Large intestine (tissue), 3 donors: ENCODE data around the gene PTRH2. TPM values are rescaled to one million over a fixed set of nuclear protein-coding genes. Genes with fewer than 3 reads are reported as not detected.

ENCODE experiments used
- DNase-seq, 2 donors: peaks; one replicate each; pipeline versions ENCODE4 v3.0.0 to v3.0.0-alpha.2; 2013
- H3K27ac ChIP-seq: one replicate; pipeline ENCODE4 v1.5.1; 2013; ENCODE audit warnings: low read length
- H3K27me3 ChIP-seq: 2 replicates; pipeline ENCODE4 v1.6.1; 2013; ENCODE audit warnings: low read length; ENCODE audit not compliant: control insufficient read depth, insufficient read depth
- H3K36me3 ChIP-seq: 2 replicates; pipeline ENCODE4 v1.6.1; 2013; ENCODE audit warnings: low read length; ENCODE audit not compliant: control insufficient read depth, insufficient read depth
- H3K4me1 ChIP-seq: one replicate; pipeline ENCODE4 v1.6.1; 2013; ENCODE audit warnings: low read length; ENCODE audit not compliant: control insufficient read depth, insufficient read depth
- H3K4me3 ChIP-seq: one replicate; pipeline ENCODE4 v1.5.1; 2013; ENCODE audit warnings: low read length
- H3K9me3 ChIP-seq: one replicate; pipeline ENCODE4 v1.6.1; 2013; ENCODE audit warnings: mild to moderate bottlenecking, low read depth, low read length, moderate library complexity; ENCODE audit not compliant: control insufficient read depth
- WGBS: methylation state at CpG from one replicate; pipeline ENCODE4 v1.1.5; 2013; ENCODE audit warnings: low lambda C conversion rate; ENCODE audit not compliant: insufficient coverage; 5-methylcytosine and 5-hydroxymethylcytosine counted together
- polyA plus RNA-seq: library from polyadenylated mRNA; unstranded; fragments of 120-200 nt; gene quantifications from one replicate; pipeline ENCODE4 v1.2.1, GENCODE V29; 2013

Gene PTRH2
- polyA plus RNA-seq, 1 donor = 26.3 TPM

DNA sequence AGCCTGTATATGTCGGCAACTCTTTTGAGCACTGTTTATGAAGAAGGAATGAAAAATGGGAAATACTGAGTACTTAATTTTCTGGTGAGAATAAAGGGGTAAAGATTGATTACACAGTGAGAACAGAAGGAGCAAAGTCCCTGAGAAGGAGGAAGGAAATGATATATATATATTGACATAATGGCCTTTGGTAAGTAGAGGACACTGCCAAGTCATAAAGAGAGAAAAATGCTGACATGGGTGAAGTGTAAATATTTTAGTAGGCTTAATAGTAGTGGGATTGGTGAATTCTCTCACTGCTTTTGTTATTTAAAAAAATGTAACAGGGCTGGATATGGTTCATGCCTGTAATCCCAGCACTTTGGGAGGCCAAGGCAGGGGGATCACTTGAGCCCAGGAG is 16.4 kb upstream of the PTRH2 start:
- H3K4me3 ChIP-seq = no peak overlapping the region
- H3K4me1 ChIP-seq = peaks cover 16% of the 10 kb centered on the region
- DNase-seq = peak; percentile 36 to 74
- WGBS = no CpG with 5 or more reads among the region's 1 CpG
- H3K27me3 ChIP-seq = no peaks in the 10 kb centered on the region
- H3K9me3 ChIP-seq = no peaks in the 10 kb centered on the region
- peak overlapping the region; percentile 80 for H3K27ac ChIP-seq
- peaks cover 2% of the 10 kb centered on the region for H3K36me3 ChIP-seq

DNA sequence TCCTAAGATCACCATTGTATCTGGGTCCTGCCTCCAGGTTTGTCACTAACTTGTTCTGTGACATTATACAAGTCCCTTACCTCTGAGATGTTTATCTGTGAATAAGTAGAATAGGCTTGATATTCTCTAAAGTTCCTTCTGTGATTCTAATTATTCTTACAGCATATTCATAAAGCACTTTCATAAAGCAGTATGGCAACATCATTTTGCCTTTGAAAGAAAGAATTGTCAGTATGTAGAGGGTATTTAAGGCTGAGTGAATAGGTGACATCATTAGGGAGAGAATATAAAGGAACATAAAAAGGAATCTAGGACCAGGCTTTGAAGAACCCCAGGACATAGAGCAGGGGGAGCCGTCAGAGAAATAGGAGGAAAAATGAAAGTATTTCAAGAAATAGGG is 15.8 kb upstream of the PTRH2 start:
- Histone ChIP-seq H3K27me3 (no peaks in the 10 kb centered on the region), H3K27ac (peak overlapping the region; percentile 80), H3K36me3 (peaks cover 4% of the 10 kb centered on the region), H3K9me3 (no peaks in the 10 kb centered on the region), H3K4me3 (no peak overlapping the region), H3K4me1 (peaks cover 16% of the 10 kb centered on the region)
- 40% methylated on average over 1 of the region's 1 CpG for WGBS
- DNase-seq = no peak

DNA sequence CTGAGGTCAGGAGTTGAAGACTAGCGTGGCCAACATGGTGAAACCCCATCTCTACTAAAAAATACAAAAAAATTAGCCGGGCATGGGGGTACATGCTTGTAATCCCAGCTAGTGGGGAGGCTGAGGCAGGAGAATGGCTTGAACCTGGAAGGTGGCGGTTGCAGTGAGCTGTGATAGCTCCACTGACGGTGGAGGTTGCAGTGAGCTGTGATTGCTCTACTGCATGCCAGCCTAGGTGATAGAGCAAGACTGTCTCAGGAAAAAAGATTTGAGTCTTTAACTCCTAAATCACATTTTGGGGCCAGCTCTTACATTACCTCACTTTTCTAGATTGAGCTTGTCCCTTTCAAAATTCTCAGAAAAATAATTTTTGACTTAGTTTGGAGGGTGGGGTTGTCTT is 15.4 kb upstream of the PTRH2 start:
- Histone ChIP-seq H3K27ac (peak overlapping the region; percentile 80), H3K36me3 (peaks cover 4% of the 10 kb centered on the region), H3K4me1 (peaks cover 16% of the 10 kb centered on the region), H3K27me3 (no peaks in the 10 kb centered on the region), H3K9me3 (no peaks in the 10 kb centered on the region), H3K4me3 (no peak overlapping the region)
- WGBS = no CpG with 5 or more reads among the region's 4 CpGs
- DNase-seq = no peak

DNA sequence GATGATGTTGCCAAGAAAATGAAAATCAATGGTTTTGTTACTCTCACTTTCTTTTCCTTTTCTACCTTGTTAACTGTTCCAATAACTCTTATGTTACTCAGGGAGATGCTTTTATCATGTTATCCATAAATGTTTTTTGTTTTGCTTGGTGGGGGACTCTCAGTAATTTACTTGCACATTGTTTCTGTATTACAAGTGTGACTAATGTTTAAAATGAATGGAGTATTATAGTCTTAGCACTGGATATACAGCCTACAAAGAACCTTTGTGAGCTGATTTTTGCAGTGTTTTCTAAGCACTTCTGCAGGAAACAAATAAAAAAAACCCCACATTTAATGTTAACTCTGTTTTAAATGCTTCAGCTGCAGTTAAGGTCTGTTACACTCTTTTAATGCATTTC is 12.3 kb upstream of the PTRH2 start:
- H3K36me3 ChIP-seq = peaks cover 9% of the 10 kb centered on the region
- H3K4me1 ChIP-seq = peaks cover 16% of the 10 kb centered on the region
- no peak for DNase-seq
- H3K4me3 ChIP-seq = no peak overlapping the region
- no peak overlapping the region for H3K27ac ChIP-seq
- H3K27me3 ChIP-seq = no peaks in the 10 kb centered on the region
- no peaks in the 10 kb centered on the region for H3K9me3 ChIP-seq

DNA sequence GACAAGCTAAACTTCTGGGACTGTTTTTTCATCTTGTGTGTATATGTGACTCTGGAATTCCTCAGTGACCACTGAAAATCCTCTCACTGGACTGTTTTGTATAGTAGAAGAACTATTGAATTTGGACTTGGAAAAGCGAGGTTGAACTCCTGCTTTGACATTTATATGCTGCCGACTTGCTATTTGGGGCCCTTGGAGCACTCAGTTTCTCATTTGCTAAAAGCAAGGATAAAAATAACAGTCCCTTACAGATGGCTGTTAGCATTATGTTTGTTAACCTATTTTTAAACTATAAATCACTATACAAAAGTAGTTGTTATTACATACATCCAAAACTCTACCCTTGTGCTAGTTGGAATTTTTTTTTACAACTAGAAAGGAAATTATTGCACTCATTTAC is 9.2 kb upstream of the PTRH2 start:
- no peaks in the 10 kb centered on the region for H3K27me3 ChIP-seq
- WGBS = no CpG with 5 or more reads among the region's 2 CpGs
- DNase-seq = no peak
- H3K4me1 ChIP-seq = peaks cover 9% of the 10 kb centered on the region
- no peaks in the 10 kb centered on the region for H3K9me3 ChIP-seq
- no peak overlapping the region for H3K4me3 ChIP-seq
- peaks cover 9% of the 10 kb centered on the region for H3K36me3 ChIP-seq
- H3K27ac ChIP-seq = no peak overlapping the region

DNA sequence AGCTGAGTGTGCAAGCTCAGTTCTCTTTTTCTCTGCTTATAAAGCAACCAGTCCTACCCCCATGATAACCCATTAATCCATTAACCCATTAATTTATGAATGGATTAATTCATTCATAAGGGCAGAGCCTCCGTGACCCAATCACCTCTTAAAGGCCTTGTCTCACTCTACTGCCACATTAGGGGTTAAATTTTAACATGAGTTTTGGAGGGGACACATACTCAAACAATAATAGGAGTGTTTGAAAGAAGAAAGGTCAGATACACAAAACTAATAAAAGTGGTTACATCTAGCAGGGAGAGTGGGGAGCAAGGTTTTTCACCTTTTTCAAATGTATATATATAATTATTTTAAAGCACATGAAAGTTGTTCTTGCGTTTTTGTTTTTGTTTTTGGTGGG is 7.0 kb upstream of the PTRH2 start:
- WGBS = 60% methylated on average over 1 of the region's 2 CpGs
- H3K4me1 ChIP-seq = peaks cover 13% of the 10 kb centered on the region

DNA sequence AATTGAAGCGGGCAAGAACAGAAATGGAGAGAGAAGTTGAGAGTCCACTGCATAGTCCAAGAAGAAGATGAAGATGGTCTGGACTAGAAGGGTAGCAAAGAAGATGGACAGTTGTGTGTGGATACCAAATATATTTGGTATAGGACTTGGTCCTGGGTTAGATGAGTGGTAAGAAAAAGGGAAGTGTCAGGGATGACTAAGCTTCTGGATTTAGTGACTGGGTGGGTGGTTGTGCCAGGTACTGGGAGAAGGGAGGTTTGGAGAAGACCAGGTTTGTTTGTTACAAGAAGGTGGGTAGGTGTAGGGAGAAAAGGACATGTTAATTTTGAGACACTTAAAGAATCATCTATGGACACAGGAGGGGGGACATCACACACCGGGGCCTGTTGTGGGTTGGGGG is 5.6 kb upstream of the PTRH2 start:
- Histone ChIP-seq H3K4me1 (peaks cover 13% of the 10 kb centered on the region), H3K27me3 (no peaks in the 10 kb centered on the region), H3K9me3 (no peaks in the 10 kb centered on the region), H3K4me3 (no peak overlapping the region), H3K36me3 (peaks cover 5% of the 10 kb centered on the region), H3K27ac (no peak overlapping the region)
- DNase-seq = no peak
- WGBS = 100% methylated on average over 1 of the region's 2 CpGs

More for the DNA sequence above, 7.0 kb upstream of the PTRH2 start:
- H3K36me3 ChIP-seq = peaks cover 9% of the 10 kb centered on the region
- no peaks in the 10 kb centered on the region for H3K9me3 ChIP-seq
- DNase-seq = no peak
- H3K27ac ChIP-seq = no peak overlapping the region
- no peak overlapping the region for H3K4me3 ChIP-seq
- no peaks in the 10 kb centered on the region for H3K27me3 ChIP-seq

DNA sequence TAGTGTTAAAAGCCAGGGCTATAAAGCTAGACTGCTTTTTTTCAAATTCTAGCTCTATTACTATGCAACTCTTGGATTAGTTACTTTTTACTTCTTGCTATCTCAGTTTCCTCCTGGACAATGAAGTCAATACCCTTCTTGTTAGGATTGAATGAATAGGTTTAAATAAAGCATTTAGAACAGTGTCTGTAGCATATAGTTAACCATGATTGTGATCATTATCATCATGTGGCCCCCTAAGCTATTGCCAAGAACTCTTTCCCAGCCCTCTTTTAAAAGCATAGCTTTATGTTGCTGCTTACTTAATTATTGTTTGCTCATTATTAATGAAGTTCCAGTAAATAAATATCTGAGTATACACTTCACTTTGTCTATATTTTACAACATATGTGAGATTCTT is 4.7 kb upstream of the PTRH2 start:
- Histone ChIP-seq H3K27me3 (no peaks in the 10 kb centered on the region), H3K9me3 (no peaks in the 10 kb centered on the region), H3K27ac (peak overlapping the region; percentile 2), H3K4me3 (no peak overlapping the region), H3K4me1 (peaks cover 13% of the 10 kb centered on the region), H3K36me3 (peaks cover 2% of the 10 kb centered on the region)
- no peak for DNase-seq

DNA sequence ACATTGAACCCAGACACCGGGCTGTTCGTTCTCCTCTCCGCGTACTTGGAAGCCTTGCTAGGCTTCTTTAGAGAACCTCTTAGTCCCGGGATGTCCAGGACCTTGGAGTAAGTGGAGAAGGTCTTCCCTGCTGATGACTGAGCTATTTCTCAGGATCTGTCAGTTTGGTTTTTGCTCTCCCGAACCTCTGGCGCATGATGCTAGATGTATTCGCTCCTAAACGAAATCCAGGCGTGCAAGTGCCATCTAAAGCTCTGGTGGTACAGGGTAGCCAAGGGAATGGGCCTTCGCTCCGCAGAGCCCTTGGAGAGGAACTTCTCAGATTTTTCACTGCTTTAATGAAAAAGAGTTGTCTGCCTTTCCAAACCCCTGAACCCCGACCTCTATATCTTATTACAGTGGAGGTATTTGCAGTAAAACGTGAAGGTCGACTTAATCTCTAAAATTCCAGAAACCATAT is 771 bp upstream of the PTRH2 start:
- WGBS = 0% methylated on average over 1 of the region's 15 CpGs
- peaks cover 13% of the 10 kb centered on the region for H3K4me1 ChIP-seq

DNA sequence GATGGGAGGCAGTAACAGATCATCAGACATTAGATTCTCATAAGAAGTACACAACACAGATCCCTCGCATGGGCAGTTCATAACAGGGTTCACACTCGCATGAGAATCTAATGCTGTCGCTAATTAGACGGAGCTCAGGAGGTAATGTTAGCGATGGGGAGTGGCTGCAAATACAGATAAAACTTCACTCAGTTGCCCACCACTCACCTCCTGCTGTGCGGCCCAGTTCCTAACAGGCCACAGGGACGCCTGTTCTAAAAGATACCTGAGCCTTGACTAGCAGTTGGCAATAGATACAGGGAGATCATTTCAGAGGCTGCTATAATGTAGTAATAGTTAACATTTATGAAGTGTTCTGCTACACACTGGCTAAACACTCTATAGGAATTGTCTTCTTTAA is 4.9 kb downstream of the PTRH2 start:
- no peak for DNase-seq
- Histone ChIP-seq H3K36me3 (peaks cover 30% of the 10 kb centered on the region), H3K4me1 (no peaks in the 10 kb centered on the region), H3K4me3 (no peak overlapping the region), H3K27ac (no peak overlapping the region), H3K27me3 (no peaks in the 10 kb centered on the region), H3K9me3 (no peaks in the 10 kb centered on the region)
- WGBS = no CpG with 5 or more reads among the region's 7 CpGs

More for the DNA sequence above, 771 bp upstream of the PTRH2 start:
- DNase-seq = no peak
- H3K27ac ChIP-seq = peak overlapping the region; percentile 89
- no peaks in the 10 kb centered on the region for H3K36me3 ChIP-seq
- no peaks in the 10 kb centered on the region for H3K9me3 ChIP-seq
- H3K4me3 ChIP-seq = peak overlapping the region; percentile 76
- H3K27me3 ChIP-seq = no peaks in the 10 kb centered on the region

DNA sequence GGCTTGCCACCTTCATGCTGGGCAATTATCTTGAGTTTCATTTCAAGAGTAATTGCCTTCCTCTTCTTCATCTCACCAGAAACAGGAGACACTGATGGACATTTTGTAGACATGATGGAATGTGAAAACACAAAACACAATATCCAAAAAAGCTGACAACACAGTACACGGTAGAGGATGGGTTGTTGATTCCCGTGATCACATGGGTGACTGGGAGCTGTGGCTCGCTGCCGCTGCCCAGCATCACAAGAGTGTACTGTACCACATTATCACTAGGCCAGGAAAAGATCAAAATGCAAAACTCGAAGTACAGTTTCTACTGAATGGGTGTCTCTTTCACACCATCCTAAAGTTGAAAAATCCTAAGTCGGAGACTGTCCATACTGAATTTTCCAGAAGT is 7.4 kb downstream of the PTRH2 start:
- no peaks in the 10 kb centered on the region for H3K27me3 ChIP-seq
- H3K4me1 ChIP-seq = peaks cover 12% of the 10 kb centered on the region
- no peak overlapping the region for H3K4me3 ChIP-seq
- H3K36me3 ChIP-seq = peaks cover 54% of the 10 kb centered on the region
- H3K9me3 ChIP-seq = no peaks in the 10 kb centered on the region
- H3K27ac ChIP-seq = no peak overlapping the region
- no peak for DNase-seq
- 86% methylated on average over 2 of the region's 6 CpGs for WGBS
